Measurements from ENCODE around the gene OR6K6. TPM values are rescaled to one million over a fixed set of nuclear protein-coding genes. Genes with fewer than 3 reads are reported as not detected.

The OR6K6 gene
- total RNA-seq, 2 experiments from 2014 or later: not detected

GRCh38 chr1:158717344-158717743, 37.2 kb upstream of the OR6K6 start:
- intact Hi-C loops (cut with micrococcal nuclease): no loop called here
- TF ChIP-seq CTCF (IDR thresholded peaks at IDR 0.05): no peak
- H3K27ac Mint-ChIP-seq: no peak overlapping the region
- no peak for ATAC-seq
- no peak overlapping the region for H3K4me3 Mint-ChIP-seq
- no peaks in the 10 kb centered on the region for H3K9me3 Mint-ChIP-seq
- ChIA-PET POLR2A (no interaction called here), CTCF (no interaction called here)
- peaks cover 8% of the 10 kb centered on the region for H3K4me1 Mint-ChIP-seq (ENCODE audit: low read depth)
- no peaks in the 10 kb centered on the region for H3K36me3 Mint-ChIP-seq (ENCODE audit: low read depth)
- H3K27me3 Mint-ChIP-seq: peaks cover 28% of the 10 kb centered on the region
- DNase-seq: no peak

GRCh38 chr1:158719664-158720063, 34.9 kb upstream of the OR6K6 start:
- intact Hi-C loops (cut with micrococcal nuclease): no loop called here
- no peak overlapping the region for H3K4me3 Mint-ChIP-seq
- H3K9me3 Mint-ChIP-seq: no peaks in the 10 kb centered on the region
- no peaks in the 10 kb centered on the region for H3K36me3 Mint-ChIP-seq (ENCODE audit: low read depth)
- TF ChIP-seq CTCF (IDR thresholded peaks at IDR 0.05): no peak
- ATAC-seq: no peak
- CTCF ChIA-PET: interaction anchor here (1.1 kb wide), 1 partner anchor 279 kb away, joined by 3 read pairs; no protein-coding TSS in a partner anchor
- H3K4me1 Mint-ChIP-seq (ENCODE audit: low read depth): peaks cover 8% of the 10 kb centered on the region
- no peak overlapping the region for H3K27ac Mint-ChIP-seq
- peaks cover 31% of the 10 kb centered on the region for H3K27me3 Mint-ChIP-seq
- POLR2A ChIA-PET: no interaction called here
- no peak for DNase-seq

- H3K27ac Mint-ChIP-seq: no peak within 1 kb of the TSS
- CTCF ChIA-PET: no interaction called here
- POLR2A ChIA-PET: no interaction called here
- peaks cover 8% of the 10 kb centered on the region for H3K4me1 Mint-ChIP-seq (ENCODE audit: low read depth)
- no peaks in the 10 kb centered on the region for H3K9me3 Mint-ChIP-seq
- no peaks in the 10 kb centered on the region for H3K36me3 Mint-ChIP-seq (ENCODE audit: low read depth)
- no peak for DNase-seq
- H3K4me3 Mint-ChIP-seq: no peak within 1 kb of the TSS
- intact Hi-C loops (cut with micrococcal nuclease): no loop called here
- no peak for ATAC-seq
- peaks cover 31% of the 10 kb centered on the region for H3K27me3 Mint-ChIP-seq
- no peak for TF ChIP-seq CTCF (IDR thresholded peaks at IDR 0.05)
These were observed 33.9 kb upstream of the OR6K6 start, which contains the start of gene OR6K3 for GRCh38 chr1:158720620-158721019. Gene OR6K3, minus strand, starts transcription at chr1:158720720. Its CDS starts 2,605 bp downstream, at chr1:158718115.

- Mint-ChIP-seq H3K4me3 (no peak overlapping the region), H3K4me1 (ENCODE audit: low read depth) (no peaks in the 10 kb centered on the region), H3K9me3 (no peaks in the 10 kb centered on the region), H3K27ac (no peak overlapping the region), H3K36me3 (ENCODE audit: low read depth) (no peaks in the 10 kb centered on the region), H3K27me3 (peaks cover 25% of the 10 kb centered on the region)
- ChIA-PET CTCF (no interaction called here), POLR2A (no interaction called here)
- ATAC-seq: no peak
- intact Hi-C loops (cut with micrococcal nuclease): no loop called here
- DNase-seq: no peak
- TF ChIP-seq CTCF (IDR thresholded peaks at IDR 0.05): no peak
These were observed 30.1 kb upstream of the OR6K6 start for GRCh38 chr1:158724442-158724841.

DNA sequence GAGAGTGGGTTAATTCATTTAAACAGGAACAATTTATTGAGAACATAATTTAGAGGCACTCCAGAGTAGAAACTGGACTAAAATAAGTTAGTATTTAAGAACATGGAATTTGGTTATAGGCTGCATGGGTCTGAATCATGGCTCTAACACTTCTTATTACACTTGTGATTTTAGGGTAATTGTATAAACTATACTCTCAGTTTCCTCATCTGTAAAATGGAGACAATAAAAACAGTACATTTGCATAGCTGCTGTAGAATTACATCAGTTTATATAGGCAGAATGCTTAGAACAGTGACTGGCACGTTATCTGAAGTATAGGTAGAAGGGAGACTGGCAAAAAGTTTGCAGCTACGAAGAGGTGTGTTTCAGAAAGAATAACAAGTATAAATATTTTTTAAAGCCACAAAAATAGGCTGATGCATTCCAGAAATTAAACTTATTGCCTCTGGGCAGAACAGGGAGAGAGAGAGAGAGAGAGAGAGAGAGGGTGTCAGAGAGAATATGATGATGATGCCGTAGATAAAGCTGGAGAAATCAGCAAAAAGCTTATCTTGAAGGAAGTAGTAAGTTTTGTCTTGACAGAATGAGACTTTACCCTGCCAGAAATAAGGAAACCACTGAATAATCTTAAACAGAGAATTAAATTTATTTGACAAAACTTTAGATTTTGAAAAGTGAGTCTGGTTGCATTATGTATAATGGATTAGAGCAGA, 25.9 kb upstream of the OR6K6 start:
- intact Hi-C loops (cut with micrococcal nuclease): no loop called here
- ATAC-seq: no peak
- no peaks in the 10 kb centered on the region for H3K9me3 Mint-ChIP-seq
- H3K4me3 Mint-ChIP-seq: no peak overlapping the region
- ChIA-PET CTCF (no interaction called here), POLR2A (no interaction called here)
- peaks cover 19% of the 10 kb centered on the region for H3K27me3 Mint-ChIP-seq
- no peak for DNase-seq
- no peak for TF ChIP-seq CTCF (IDR thresholded peaks at IDR 0.05)
- H3K27ac Mint-ChIP-seq: no peak overlapping the region
- H3K4me1 Mint-ChIP-seq (ENCODE audit: low read depth): no peaks in the 10 kb centered on the region
- H3K36me3 Mint-ChIP-seq (ENCODE audit: low read depth): no peaks in the 10 kb centered on the region

All from activated CD8-positive, alpha-beta T cell treated with anti-CD3 and anti-CD28 coated beads for 36 hours (primary cell).